Endothelial cell of umbilical vein (primary cell): ENCODE data around the gene POR. TPM values are rescaled to one million over a fixed set of nuclear protein-coding genes. Genes with fewer than 3 reads are reported as not detected.

Experiments used
- BruUV-seq: library from RNA; stranded (reverse); fragments of 400-500 nt; replicated peaks from 2 replicates; lab custom pipeline; 2021; lab: Mats Ljungman, UMichigan
- CTCF ChIA-PET: fragments of 300-600, 350-600 bp; sonication (Branson Sonifier 250); formaldehyde crosslinking; loops from one replicate; lab custom pipeline; 2021; ENCODE audit warnings: antibody characterized with exemption, inconsistent platforms; lab: Charles Lee
- POLR2A ChIA-PET: fragments of 300-600, 350-600 bp; sonication (Branson Sonifier 250); formaldehyde crosslinking; loops from one replicate; lab custom pipeline; 2021; ENCODE audit warnings: antibody characterized with exemption, inconsistent platforms; lab: Charles Lee
- DNase-seq: peaks from one replicate; pipeline ENCODE4 v3.0.0-alpha.2; 2011; ENCODE audit warnings: low read depth, low spot score
- FAIRE-seq: peaks from 2 replicates; lab custom pipeline; 2011; peaks lifted over from hg19 to GRCh38; lab: Jason Lieb, UNC
- H2AFZ ChIP-seq: 2 replicates; pipeline ENCODE4 v1.6.0; 2012; ENCODE audit warnings: low read depth, low read length, control low read depth, inconsistent platforms
- H3K27ac ChIP-seq: 2 replicates; pipeline ENCODE4 v1.5.1; 2011; ENCODE audit warnings: low read depth, mild to moderate bottlenecking, control low read depth, low read length, moderate library complexity; ENCODE audit not compliant: insufficient read depth
- H3K27me3 ChIP-seq, 2 experiments: 2 replicates each; pipeline versions ENCODE4 v1.6.0 to v1.6.1; 2011; ENCODE audit warnings: low read length in 2 of 2, mixed read lengths in 1 of 2; ENCODE audit not compliant: control insufficient read depth in 2 of 2, insufficient read depth in 2 of 2
- H3K36me3 ChIP-seq, 2 experiments: 2 replicates in 1 of 2; 3 replicates in 1 of 2; pipeline ENCODE4 v1.5.1; 2011; ENCODE audit warnings: low read length in 2 of 2, mild to moderate bottlenecking in 1 of 2, moderate library complexity in 1 of 2; ENCODE audit not compliant: control insufficient read depth in 2 of 2, insufficient read depth in 2 of 2; ENCODE audit errors: extremely low read depth in 1 of 2
- H3K4me1 ChIP-seq: 3 replicates; pipeline ENCODE4 v1.5.1; 2011; ENCODE audit warnings: mild to moderate bottlenecking, low read length; ENCODE audit not compliant: control insufficient read depth, insufficient read depth; ENCODE audit errors: extremely low read depth
- H3K4me2 ChIP-seq: 2 replicates; pipeline ENCODE4 v1.6.1; 2011; ENCODE audit warnings: low read length, control low read depth, mixed read lengths; ENCODE audit not compliant: insufficient read depth
- H3K4me3 ChIP-seq, 3 experiments: fragments of 200-600 bp in 1 of 3; sonication (generic), shearing (Covaris generic) in 1 of 3; replicated peaks in 1 of 3; 2 replicates each; pipeline ENCODE4 v1.5.1; 2011 to 2016; ENCODE audit warnings: control low read depth in 3 of 3, low read length in 3 of 3, mild to moderate bottlenecking in 2 of 3, inconsistent platforms in 1 of 3, low read depth in 1 of 3, moderate library complexity in 1 of 3; ENCODE audit not compliant: insufficient read depth in 1 of 3
- H3K79me2 ChIP-seq: 2 replicates; pipeline ENCODE4 v1.6.0; 2012; ENCODE audit warnings: low read length, inconsistent platforms; ENCODE audit not compliant: control insufficient read depth, insufficient read depth
- H3K9ac ChIP-seq: replicated peaks from 2 replicates; pipeline ENCODE3; 2011; ENCODE audit warnings: low read length, control low read depth; ENCODE audit not compliant: insufficient read depth; ENCODE audit errors: extremely low read depth
- H3K9me1 ChIP-seq: replicated peaks from 3 replicates; pipeline ENCODE4 v1.6.0; 2011; ENCODE audit warnings: mild to moderate bottlenecking, low read length; ENCODE audit not compliant: control insufficient read depth, insufficient read depth; ENCODE audit errors: extremely low read depth
- H3K9me3 ChIP-seq: replicated peaks from 2 replicates; pipeline ENCODE4 v1.5.1; 2012; ENCODE audit warnings: low read length, inconsistent platforms; ENCODE audit not compliant: control insufficient read depth, insufficient read depth
- H4K20me1 ChIP-seq: replicated peaks from 2 replicates; pipeline ENCODE3; 2011; ENCODE audit warnings: mild to moderate bottlenecking, low read length; ENCODE audit not compliant: control insufficient read depth, insufficient read depth; ENCODE audit errors: extremely low read depth
- EZH2 ChIP-seq: IDR thresholded peaks from 2 replicates; pipeline ENCODE4 v1.6.1; 2012; ENCODE audit warnings: borderline replicate concordance, low read depth, mild to moderate bottlenecking, moderate library complexity, low read length, inconsistent platforms; ENCODE audit not compliant: severe bottlenecking
- FOS ChIP-seq: IDR thresholded peaks from 2 replicates; pipeline ENCODE4 v1.6.1; 2011; ENCODE audit warnings: mild to moderate bottlenecking, low read length, moderate library complexity, borderline replicate concordance; ENCODE audit not compliant: insufficient read depth
- GATA2 ChIP-seq: IDR thresholded peaks from 2 replicates; pipeline ENCODE4 v1.7.0; 2011; ENCODE audit warnings: low read depth, mild to moderate bottlenecking, moderate library complexity, mixed read lengths, low read length; ENCODE audit not compliant: insufficient read length, insufficient read depth
- JUN ChIP-seq: IDR thresholded peaks from 2 replicates; pipeline ENCODE4 v1.6.1; 2011; ENCODE audit warnings: borderline replicate concordance, low read depth; ENCODE audit not compliant: insufficient read length, insufficient read depth
- MYC ChIP-seq: IDR thresholded peaks from one replicate; pipeline ENCODE4 v1.6.1; 2011; ENCODE audit warnings: mild to moderate bottlenecking, low read depth, low read length
- POLR2A ChIP-seq: IDR thresholded peaks from 2 replicates; pipeline ENCODE4 v1.6.1; 2012; ENCODE audit warnings: low read depth, mild to moderate bottlenecking, control low read depth, low read length
- POLR2AphosphoS5 ChIP-seq: IDR thresholded peaks from 2 replicates; pipeline ENCODE4 v1.6.1; 2012; ENCODE audit warnings: low read depth, mild to moderate bottlenecking, control low read depth, low read length, moderate library complexity; ENCODE audit not compliant: insufficient read depth
- dilution Hi-C: fragments of 300-500 bp; cut with MboI; formaldehyde crosslinking; loops from one replicate; pipeline ENCODE4 v1.15.0; 2019; ENCODE audit warnings: low sequenced_read_pairs; ENCODE audit not compliant: extremely low pct_ligation_motif_present
- intact Hi-C: fragments of 100-400 bp; cut with micrococcal nuclease; formaldehyde crosslinking; loops from one replicate; pipeline ENCODE4 v1.10.0; 2022
- polyA plus RNA-seq, 4 experiments: library from polyadenylated mRNA; depleted of rRNA in 3 of 4; stranded (reverse) in 3 of 4; unstranded in 1 of 4; fragments of >200 nt; gene quantifications; 2 replicates each; pipeline versions ENCODE4 v1.2.1 to v1.2.3, GENCODE V29; 2011 to 2012; ENCODE audit warnings: missing spikeins in 1 of 4
- total RNA-seq: library from RNA; stranded (reverse); gene quantifications from 2 replicates; pipeline ENCODE4 v1.2.3, GENCODE V29; 2021
- TF ChIP-seq, protein P1 (sequence below), 2 donors: IDR thresholded peaks; 1 replicate in 1 of 2; 2 replicates in 1 of 2; pipeline ENCODE4 v1.5.1; 2011; ENCODE audit warnings: low read length in 2 of 2, mild to moderate bottlenecking in 2 of 2, moderate library complexity in 2 of 2, control low read depth in 1 of 2, inconsistent platforms in 1 of 2, low read depth in 1 of 2; ENCODE audit not compliant: insufficient read depth in 1 of 2; ENCODE audit errors: extremely low read depth in 1 of 2
- TF ChIP-seq, protein P2 (sequence below): IDR thresholded peaks from 2 replicates; pipeline ENCODE4 v1.6.1; 2011; ENCODE audit not compliant: insufficient read depth, insufficient read length

POR gene
- total and polyA plus RNA-seq, 2 donors (not counting 3 experiments of a cell fraction or from before 2014, with no cell fraction given): 59.5 to 73.6 TPM

DNA sequence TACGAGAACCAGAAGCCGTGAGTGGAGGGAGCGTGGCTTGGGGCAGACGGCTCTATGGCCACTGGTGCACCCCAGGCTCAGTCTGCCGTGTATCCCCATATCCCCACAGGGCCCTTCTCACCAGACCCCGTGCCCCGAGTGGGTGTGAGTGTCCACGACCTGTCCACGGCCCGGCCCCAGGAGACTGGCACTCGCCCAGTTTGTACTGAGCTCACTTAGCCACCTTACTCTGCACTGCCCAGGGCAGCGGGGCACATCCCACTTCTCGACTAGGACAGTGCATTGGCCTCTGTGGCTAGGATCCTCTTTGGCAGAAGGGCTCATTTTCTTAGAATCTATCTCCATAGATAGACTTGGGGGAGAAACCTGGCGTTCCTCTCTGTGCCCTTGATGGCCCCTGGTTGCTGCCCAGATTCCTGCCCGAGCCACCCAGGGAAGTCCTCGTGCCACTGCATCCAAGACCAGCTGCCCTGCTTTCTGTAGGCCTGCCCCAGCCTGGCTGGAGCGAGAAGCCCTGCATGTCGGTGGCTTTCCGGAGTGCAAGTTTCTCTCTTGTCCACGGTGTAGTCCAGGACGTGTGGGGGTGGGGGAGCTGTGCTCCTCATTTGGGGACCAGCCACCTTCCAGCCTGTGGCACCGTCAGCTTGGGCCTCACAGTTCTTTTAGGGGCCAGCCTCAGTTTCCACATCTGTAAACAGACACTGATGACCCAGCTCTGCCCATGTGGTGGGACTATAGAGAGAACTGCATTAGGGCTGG is 67.5 kb downstream of the POR start:
- H3K9me3 ChIP-seq: no peaks in the 10 kb centered on the region
- BruUV-seq: no TSS peak
- H3K27ac ChIP-seq: no peak overlapping the region
- peaks cover 9 to 56% of the 10 kb centered on the region in 2 experiments for H3K36me3 ChIP-seq
- DNase-seq (no peak), FAIRE-seq (no peak)
- H3K9ac ChIP-seq: no peak overlapping the region
- no peak overlapping the region for H3K4me2 ChIP-seq
- no peaks in the 10 kb centered on the region for H4K20me1 ChIP-seq
- H3K4me1 ChIP-seq: no peaks in the 10 kb centered on the region
- intact Hi-C loops (no loop called here), dilution Hi-C loops (no loop called here)
- H3K79me2 ChIP-seq: no peaks in the 10 kb centered on the region
- no peak overlapping the region for H3K4me3 ChIP-seq
- no peak for TF ChIP-seq EZH2
- no peak for TF ChIP-seq POLR2A
- no peak for TF ChIP-seq POLR2AphosphoS5
- no peak for TF ChIP-seq MYC
- TF ChIP-seq GATA2: no peak
- TF ChIP-seq, protein P1, sequence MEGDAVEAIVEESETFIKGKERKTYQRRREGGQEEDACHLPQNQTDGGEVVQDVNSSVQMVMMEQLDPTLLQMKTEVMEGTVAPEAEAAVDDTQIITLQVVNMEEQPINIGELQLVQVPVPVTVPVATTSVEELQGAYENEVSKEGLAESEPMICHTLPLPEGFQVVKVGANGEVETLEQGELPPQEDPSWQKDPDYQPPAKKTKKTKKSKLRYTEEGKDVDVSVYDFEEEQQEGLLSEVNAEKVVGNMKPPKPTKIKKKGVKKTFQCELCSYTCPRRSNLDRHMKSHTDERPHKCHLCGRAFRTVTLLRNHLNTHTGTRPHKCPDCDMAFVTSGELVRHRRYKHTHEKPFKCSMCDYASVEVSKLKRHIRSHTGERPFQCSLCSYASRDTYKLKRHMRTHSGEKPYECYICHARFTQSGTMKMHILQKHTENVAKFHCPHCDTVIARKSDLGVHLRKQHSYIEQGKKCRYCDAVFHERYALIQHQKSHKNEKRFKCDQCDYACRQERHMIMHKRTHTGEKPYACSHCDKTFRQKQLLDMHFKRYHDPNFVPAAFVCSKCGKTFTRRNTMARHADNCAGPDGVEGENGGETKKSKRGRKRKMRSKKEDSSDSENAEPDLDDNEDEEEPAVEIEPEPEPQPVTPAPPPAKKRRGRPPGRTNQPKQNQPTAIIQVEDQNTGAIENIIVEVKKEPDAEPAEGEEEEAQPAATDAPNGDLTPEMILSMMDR (IDR thresholded peaks at IDR 0.05; ENCODE audit: extremely low read depth in 1 of 2, insufficient read depth in 1 of 2, low read depth in 1 of 2, low read length in 2 of 2): no peak
- TF ChIP-seq JUN: no peak
- TF ChIP-seq, protein P2, sequence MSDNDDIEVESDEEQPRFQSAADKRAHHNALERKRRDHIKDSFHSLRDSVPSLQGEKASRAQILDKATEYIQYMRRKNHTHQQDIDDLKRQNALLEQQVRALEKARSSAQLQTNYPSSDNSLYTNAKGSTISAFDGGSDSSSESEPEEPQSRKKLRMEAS: no peak
- no peak for TF ChIP-seq FOS
- no peaks in the 10 kb centered on the region for H3K9me1 ChIP-seq
- POLR2A ChIA-PET: no interaction called here
- no peak overlapping the region for H2AFZ ChIP-seq
- CTCF ChIA-PET: interaction anchor here (0.9 to 1.2 kb wide), 2 partner anchors 37 to 281 kb away, joined by 3 to 5 read pairs; no protein-coding TSS in a partner anchor
- H3K27me3 ChIP-seq: no peaks in the 10 kb centered on the region
